KMS-11 (cell line): Measurements from ENCODE around the gene RBBP8NL.
"Not testable (repeated sequence)": the region's sequence is repeated elsewhere in the genome, so short reads cannot be mapped to it uniquely, and the experiment has no call there.

Experiments
- H2AFZ ChIP-seq: fragments of 200-600 bp; sonication (generic); 2 replicates; pipeline ENCODE4 v1.6.1; 2016; ENCODE audit warnings: antibody characterized with exemption, mixed run types, low read depth
- H3K27ac ChIP-seq: fragments of 200-600 bp; sonication (generic); 2 replicates; pipeline ENCODE4 v1.6.1; 2016; ENCODE audit warnings: mild to moderate bottlenecking, mixed run types
- H3K27me3 ChIP-seq: fragments of 200-600 bp; sonication (generic); 2 replicates; pipeline ENCODE4 v1.6.1; 2017; ENCODE audit warnings: mild to moderate bottlenecking, low read depth, mixed run types, moderate library complexity; ENCODE audit not compliant: insufficient read depth
- H3K36me3 ChIP-seq: fragments of 200-600 bp; sonication (generic); 2 replicates; pipeline ENCODE4 v1.6.1; 2017; ENCODE audit warnings: mild to moderate bottlenecking, mixed run types; ENCODE audit not compliant: insufficient read depth
- H3K4me1 ChIP-seq: fragments of 200-600 bp; sonication (generic); 2 replicates; pipeline ENCODE4 v1.6.1; 2016; ENCODE audit warnings: mild to moderate bottlenecking, low read depth, mixed run types; ENCODE audit not compliant: poor library complexity, severe bottlenecking
- H3K4me2 ChIP-seq: fragments of 200-600 bp; sonication (generic); 2 replicates; pipeline ENCODE4 v1.7.0; 2016; ENCODE audit warnings: mild to moderate bottlenecking, mixed run types
- H3K4me3 ChIP-seq: fragments of 200-600 bp; sonication (generic); IDR thresholded peaks from 2 replicates; pipeline ENCODE4 v1.6.1; 2017; ENCODE audit warnings: low read depth, low read length, mixed read lengths; ENCODE audit not compliant: insufficient read depth
- H3K79me2 ChIP-seq: fragments of 200-600 bp; sonication (generic); 2 replicates; pipeline ENCODE4 v1.6.1; 2016; ENCODE audit warnings: low read depth, mixed run types; ENCODE audit not compliant: insufficient read depth
- H3K9ac ChIP-seq: fragments of 200-600 bp; sonication (generic); 2 replicates; pipeline ENCODE4 v1.6.1; 2016; ENCODE audit warnings: mild to moderate bottlenecking, mixed run types
- H4K20me1 ChIP-seq: fragments of 200-600 bp; sonication (generic); 2 replicates; pipeline ENCODE4 v1.6.1; 2016; ENCODE audit warnings: mild to moderate bottlenecking, mixed run types; ENCODE audit not compliant: insufficient read depth
- CTCF ChIP-seq: fragments of 200-600 bp; sonication (generic); conservative IDR thresholded peaks from 2 replicates; pipeline ENCODE4 v1.6.1; 2017; ENCODE audit warnings: low read depth, mild to moderate bottlenecking, antibody characterized with exemption, low read length, moderate library complexity, mixed read lengths

Gene RBBP8NL

GRCh38 chr20:62377615-62378178 is 49.6 kb downstream of the RBBP8NL start:
- Histone ChIP-seq H3K4me2 (no peak overlapping the region), H3K4me3 (no peak overlapping the region), H4K20me1 (no peaks in the 10 kb centered on the region), H2AFZ (no peak overlapping the region), H3K27ac (no peak overlapping the region), H3K4me1 (peaks cover 5% of the 10 kb centered on the region), H3K36me3 (no peaks in the 10 kb centered on the region), H3K79me2 (no peaks in the 10 kb centered on the region), H3K27me3 (no peaks in the 10 kb centered on the region), H3K9ac (no peak overlapping the region)
- TF ChIP-seq CTCF = no peak

- H3K36me3 ChIP-seq = no peaks in the 10 kb centered on the region
- no peak overlapping the region for H3K27ac ChIP-seq
- no peak for TF ChIP-seq CTCF
- no peaks in the 10 kb centered on the region for H3K79me2 ChIP-seq
- no peak overlapping the region for H2AFZ ChIP-seq
- H3K4me3 ChIP-seq = no peak overlapping the region
- no peaks in the 10 kb centered on the region for H3K27me3 ChIP-seq
- no peaks in the 10 kb centered on the region for H3K4me1 ChIP-seq
- no peak overlapping the region for H3K9ac ChIP-seq
- H3K4me2 ChIP-seq = no peak overlapping the region
- no peaks in the 10 kb centered on the region for H4K20me1 ChIP-seq
Measured at GRCh38 chr20:62377064-62377461, 50.3 kb downstream of the RBBP8NL start.

- H3K27ac ChIP-seq = no peak overlapping the region
- no peaks in the 10 kb centered on the region for H4K20me1 ChIP-seq
- no peaks in the 10 kb centered on the region for H3K27me3 ChIP-seq
- H3K4me1 ChIP-seq = no peaks in the 10 kb centered on the region
- H3K4me3 ChIP-seq = no peak overlapping the region
- H2AFZ ChIP-seq = no peak overlapping the region
- no peaks in the 10 kb centered on the region for H3K36me3 ChIP-seq
- no peak for TF ChIP-seq CTCF
- H3K79me2 ChIP-seq = no peaks in the 10 kb centered on the region
- no peak overlapping the region for H3K9ac ChIP-seq
- no peak overlapping the region for H3K4me2 ChIP-seq
Measured at GRCh38 chr20:62376112-62377063, 51.0 kb downstream of the RBBP8NL start.

- Histone ChIP-seq H3K36me3 (no peaks in the 10 kb centered on the region), H4K20me1 (no peaks in the 10 kb centered on the region), H3K4me3 (no peak overlapping the region), H2AFZ (no peak overlapping the region), H3K4me1 (peaks cover 6% of the 10 kb centered on the region), H3K9ac (no peak overlapping the region), H3K79me2 (no peaks in the 10 kb centered on the region), H3K4me2 (no peak overlapping the region), H3K27me3 (no peaks in the 10 kb centered on the region; the same call in 1 of the 2 replicates), H3K27ac (no peak overlapping the region)
- no peak for TF ChIP-seq CTCF
Measured at GRCh38 chr20:62374331-62375152, 52.8 kb downstream of the RBBP8NL start.

- not testable (repeated sequence) for H2AFZ ChIP-seq, H3K79me2 ChIP-seq, H3K4me2 ChIP-seq, H3K4me3 ChIP-seq, H3K36me3 ChIP-seq, H3K27ac ChIP-seq, H3K4me1 ChIP-seq, H4K20me1 ChIP-seq, H3K9ac ChIP-seq, H3K27me3 ChIP-seq
Measured at GRCh38 chr20:62373631-62374179, 53.6 kb downstream of the RBBP8NL start.
